ENCODE data around the gene CDH4. TPM values are rescaled to one million over a fixed set of nuclear protein-coding genes. Genes with fewer than 3 reads are reported as not detected.

Gene CDH4
- total RNA-seq, 2 experiments from 2014 or later = not detected

DNA sequence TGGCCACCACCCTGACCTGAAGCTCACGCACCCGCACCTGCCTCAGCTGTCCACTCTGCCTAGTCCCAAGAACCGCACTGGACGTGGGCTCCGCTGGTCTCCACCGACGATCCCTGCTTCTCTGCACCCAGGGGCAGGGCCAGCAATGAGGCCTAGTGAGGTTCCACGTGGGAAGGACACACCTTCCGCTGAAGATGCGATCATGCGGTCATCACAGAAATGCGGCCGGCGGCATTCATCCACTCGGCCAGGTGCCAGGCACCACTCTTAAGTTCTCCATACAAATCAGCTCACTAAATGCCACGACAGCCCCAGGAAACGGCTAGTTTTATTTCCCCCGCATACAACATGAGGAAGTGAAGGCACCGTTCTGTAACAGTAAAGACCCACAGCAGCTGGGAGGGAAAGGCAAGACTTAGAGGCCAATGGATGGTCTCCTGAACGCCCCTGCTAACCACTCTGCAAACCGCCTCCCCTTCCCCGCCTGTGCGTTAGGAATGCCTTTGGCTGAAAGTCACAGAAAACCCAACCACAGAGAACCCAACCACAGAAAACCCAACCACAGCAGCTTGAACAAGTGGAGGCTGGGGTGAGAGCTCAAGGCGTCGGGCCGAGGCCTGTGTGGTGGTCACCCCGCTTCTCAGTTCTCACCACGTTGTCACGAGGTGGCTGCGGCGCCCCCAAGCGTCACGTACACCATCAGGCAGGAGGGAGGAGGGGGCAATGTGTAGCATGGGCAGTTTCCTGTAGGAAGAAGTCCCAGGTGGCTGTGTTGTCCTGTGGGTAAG, 609.2 kb downstream of the CDH4 start:
- Histone ChIP-seq H3K9me2 (ENCODE audit: insufficient read depth, low read length) (no peaks in the 10 kb centered on the region), H3K27ac (ENCODE audit: low read depth, low read length, poor library complexity, severe bottlenecking) (no peak overlapping the region), H3K4me3 (ENCODE audit: low read depth, low read length, poor library complexity, severe bottlenecking) (no peak overlapping the region), H3K79me2 (ENCODE audit: insufficient read depth, low read depth, low read length) (no peaks in the 10 kb centered on the region), H3K36me3 (ENCODE audit: insufficient read depth, low read length) (no peaks in the 10 kb centered on the region), H3K4me1 (ENCODE audit: insufficient read depth, low read length, poor library complexity, severe bottlenecking) (no peaks in the 10 kb centered on the region), H3K9me3 (ENCODE audit: low read length) (no peaks in the 10 kb centered on the region), H4K20me1 (ENCODE audit: insufficient read depth, low read length) (no peaks in the 10 kb centered on the region), H3K4me2 (ENCODE audit: low read length) (no peak overlapping the region), H2AFZ (ENCODE audit: low read length) (no peak overlapping the region)
- ChIA-PET POLR2A (no interaction called here), CTCF (ENCODE audit: unreplicated experiment) (no interaction called here)
- TF ChIP-seq EZH2phosphoT487 (IDR thresholded peaks at IDR 0.05; ENCODE audit: borderline replicate concordance, low read depth, low read length) = no peak
- TF ChIP-seq, protein P1, sequence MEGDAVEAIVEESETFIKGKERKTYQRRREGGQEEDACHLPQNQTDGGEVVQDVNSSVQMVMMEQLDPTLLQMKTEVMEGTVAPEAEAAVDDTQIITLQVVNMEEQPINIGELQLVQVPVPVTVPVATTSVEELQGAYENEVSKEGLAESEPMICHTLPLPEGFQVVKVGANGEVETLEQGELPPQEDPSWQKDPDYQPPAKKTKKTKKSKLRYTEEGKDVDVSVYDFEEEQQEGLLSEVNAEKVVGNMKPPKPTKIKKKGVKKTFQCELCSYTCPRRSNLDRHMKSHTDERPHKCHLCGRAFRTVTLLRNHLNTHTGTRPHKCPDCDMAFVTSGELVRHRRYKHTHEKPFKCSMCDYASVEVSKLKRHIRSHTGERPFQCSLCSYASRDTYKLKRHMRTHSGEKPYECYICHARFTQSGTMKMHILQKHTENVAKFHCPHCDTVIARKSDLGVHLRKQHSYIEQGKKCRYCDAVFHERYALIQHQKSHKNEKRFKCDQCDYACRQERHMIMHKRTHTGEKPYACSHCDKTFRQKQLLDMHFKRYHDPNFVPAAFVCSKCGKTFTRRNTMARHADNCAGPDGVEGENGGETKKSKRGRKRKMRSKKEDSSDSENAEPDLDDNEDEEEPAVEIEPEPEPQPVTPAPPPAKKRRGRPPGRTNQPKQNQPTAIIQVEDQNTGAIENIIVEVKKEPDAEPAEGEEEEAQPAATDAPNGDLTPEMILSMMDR (conservative IDR thresholded peaks at IDR 0.05; ENCODE audit: low read length) = no peak
- no TSS peak for BruUV-seq (replicated peaks)
- DNase-seq (ENCODE audit: low spot score) = no peak
- intact Hi-C loops (cut with micrococcal nuclease; ENCODE audit: unreplicated experiment) = no loop called here

DNA sequence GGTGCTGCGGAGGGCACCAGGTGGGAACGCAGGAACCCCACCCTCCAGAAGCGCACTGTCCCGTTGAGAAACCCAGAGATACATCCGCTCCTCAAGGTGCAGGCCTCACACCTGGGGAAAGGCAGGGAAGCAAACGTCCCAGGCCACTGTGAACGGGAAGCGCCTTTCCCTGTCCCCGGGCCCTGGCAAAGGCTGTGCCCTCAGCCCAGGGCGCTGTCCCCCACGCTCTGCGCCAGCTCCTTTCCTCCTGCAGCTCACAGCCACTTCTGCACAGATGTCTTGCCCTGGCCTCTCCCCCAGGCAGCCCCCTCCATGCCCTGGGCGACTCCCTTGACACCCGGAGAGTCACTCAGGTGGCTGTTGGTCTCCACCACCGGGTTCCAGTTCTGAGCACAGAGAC, 609.8 kb downstream of the CDH4 start:
- CTCF ChIA-PET (ENCODE audit: unreplicated experiment) = no interaction called here
- intact Hi-C loops (cut with micrococcal nuclease; ENCODE audit: unreplicated experiment) = no loop called here
- no peak for DNase-seq (ENCODE audit: low spot score)

DNA sequence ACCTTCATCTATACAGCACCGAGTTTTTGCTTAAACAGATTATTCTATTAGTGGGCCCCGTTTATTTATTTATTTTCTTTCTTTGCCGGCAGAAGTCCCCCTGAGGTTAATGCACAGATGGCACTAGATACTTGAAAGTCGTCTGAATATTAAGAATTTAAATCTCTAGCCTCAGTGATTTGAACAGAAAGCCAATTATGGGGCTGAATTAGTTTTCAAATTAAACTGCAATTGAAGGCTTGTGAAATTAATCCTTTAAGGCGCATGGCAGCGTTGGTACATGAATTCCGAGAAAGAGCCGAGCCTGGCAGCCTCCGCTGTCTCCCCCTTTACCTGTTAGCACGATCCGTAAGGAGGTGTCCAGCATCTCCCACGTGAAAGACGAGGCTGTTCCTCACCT, 610.8 kb downstream of the CDH4 start:
- no peaks in the 10 kb centered on the region for H3K4me1 ChIP-seq (ENCODE audit: insufficient read depth, low read length, poor library complexity, severe bottlenecking)
- no peak overlapping the region for H3K4me3 ChIP-seq (ENCODE audit: low read depth, low read length, poor library complexity, severe bottlenecking)
- ChIA-PET POLR2A (no interaction called here), CTCF (ENCODE audit: unreplicated experiment) (no interaction called here)
- no peaks in the 10 kb centered on the region for H3K9me2 ChIP-seq (ENCODE audit: insufficient read depth, low read length)
- H3K79me2 ChIP-seq (ENCODE audit: insufficient read depth, low read depth, low read length) = no peaks in the 10 kb centered on the region
- BruUV-seq (replicated peaks) = no TSS peak
- H3K4me2 ChIP-seq (ENCODE audit: low read length) = no peak overlapping the region
- H2AFZ ChIP-seq (ENCODE audit: low read length) = no peak overlapping the region
- no peak for DNase-seq (ENCODE audit: low spot score)
- H3K27ac ChIP-seq (ENCODE audit: low read depth, low read length, poor library complexity, severe bottlenecking) = no peak overlapping the region
- H4K20me1 ChIP-seq (ENCODE audit: insufficient read depth, low read length) = no peaks in the 10 kb centered on the region
- H3K9me3 ChIP-seq (ENCODE audit: low read length) = no peaks in the 10 kb centered on the region
- TF ChIP-seq, protein P1 (conservative IDR thresholded peaks at IDR 0.05; ENCODE audit: low read length) = no peak
- no peak for TF ChIP-seq EZH2phosphoT487 (IDR thresholded peaks at IDR 0.05; ENCODE audit: borderline replicate concordance, low read depth, low read length)
- intact Hi-C loops (cut with micrococcal nuclease; ENCODE audit: unreplicated experiment) = no loop called here
- H3K36me3 ChIP-seq (ENCODE audit: insufficient read depth, low read length) = no peaks in the 10 kb centered on the region

More for the DNA sequence above, 609.8 kb downstream of the CDH4 start:
- Histone ChIP-seq H4K20me1 (ENCODE audit: insufficient read depth, low read length) (no peaks in the 10 kb centered on the region), H3K9me3 (ENCODE audit: low read length) (no peaks in the 10 kb centered on the region), H2AFZ (ENCODE audit: low read length) (no peak overlapping the region), H3K36me3 (ENCODE audit: insufficient read depth, low read length) (no peaks in the 10 kb centered on the region), H3K4me2 (ENCODE audit: low read length) (no peak overlapping the region), H3K27ac (ENCODE audit: low read depth, low read length, poor library complexity, severe bottlenecking) (no peak overlapping the region), H3K4me3 (ENCODE audit: low read depth, low read length, poor library complexity, severe bottlenecking) (no peak overlapping the region), H3K9me2 (ENCODE audit: insufficient read depth, low read length) (no peaks in the 10 kb centered on the region), H3K4me1 (ENCODE audit: insufficient read depth, low read length, poor library complexity, severe bottlenecking) (no peaks in the 10 kb centered on the region), H3K79me2 (ENCODE audit: insufficient read depth, low read depth, low read length) (no peaks in the 10 kb centered on the region)
- TF ChIP-seq EZH2phosphoT487 (IDR thresholded peaks at IDR 0.05; ENCODE audit: borderline replicate concordance, low read depth, low read length) = no peak
- TF ChIP-seq, protein P1 (conservative IDR thresholded peaks at IDR 0.05; ENCODE audit: low read length) = no peak
- BruUV-seq (replicated peaks) = no TSS peak
- POLR2A ChIA-PET = no interaction called here

Data from OCI-LY7 (cell line).